Fibroblast of peridontal ligament (primary cell): Measurements from ENCODE around the gene ARL5C.
A peak's percentile ranks its signal among the peaks of the same experiment; 100 is the strongest.
"Not testable (repeated sequence)": the region's sequence is repeated elsewhere in the genome, so short reads cannot be mapped to it uniquely, and the experiment has no call there.

Experiments
- DNase-seq: peaks from one replicate; pipeline ENCODE4 v3.0.0-alpha.2; 2010; ENCODE audit errors: extremely low read depth

ARL5C gene

DNA sequence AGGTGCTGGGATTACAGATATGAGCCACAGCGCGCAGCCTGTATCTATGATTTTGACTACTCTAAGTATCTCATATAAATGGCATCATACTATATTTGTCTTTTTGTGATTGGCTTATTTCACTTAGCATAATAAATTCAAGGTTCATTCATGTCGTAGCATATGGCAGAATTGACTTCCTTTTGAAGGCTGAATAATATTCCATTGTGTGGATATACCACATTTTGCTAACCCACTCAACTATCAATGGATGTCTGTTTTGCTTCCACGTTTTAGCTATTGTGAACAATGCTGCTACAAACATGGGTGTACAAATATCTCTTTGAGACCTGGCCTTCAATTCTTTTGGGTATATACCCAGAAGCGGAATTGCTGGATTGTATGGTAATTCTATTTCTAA lies 24.7 kb downstream of the ARL5C start:
- no peak for DNase-seq

DNA sequence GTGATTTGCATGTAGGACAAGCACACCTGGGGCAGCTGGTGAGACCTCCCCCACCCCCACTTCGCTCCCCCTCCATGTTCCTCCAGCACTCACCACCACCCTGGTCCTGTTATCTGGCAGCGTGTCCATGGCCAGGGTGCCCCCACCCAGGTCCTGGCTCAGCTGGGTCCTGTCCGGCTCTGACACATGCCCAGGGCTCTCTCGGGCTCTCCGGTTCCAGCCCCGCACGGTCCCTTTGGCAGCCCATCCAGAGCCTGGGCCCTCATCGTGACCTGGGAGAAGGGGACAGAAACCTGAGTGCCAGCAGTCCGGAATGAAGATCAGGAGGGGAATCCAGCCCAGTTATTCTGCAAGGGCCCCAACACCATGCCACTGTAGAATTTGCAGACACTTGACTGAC lies 26.4 kb downstream of the ARL5C start:
- no peak for DNase-seq

DNA sequence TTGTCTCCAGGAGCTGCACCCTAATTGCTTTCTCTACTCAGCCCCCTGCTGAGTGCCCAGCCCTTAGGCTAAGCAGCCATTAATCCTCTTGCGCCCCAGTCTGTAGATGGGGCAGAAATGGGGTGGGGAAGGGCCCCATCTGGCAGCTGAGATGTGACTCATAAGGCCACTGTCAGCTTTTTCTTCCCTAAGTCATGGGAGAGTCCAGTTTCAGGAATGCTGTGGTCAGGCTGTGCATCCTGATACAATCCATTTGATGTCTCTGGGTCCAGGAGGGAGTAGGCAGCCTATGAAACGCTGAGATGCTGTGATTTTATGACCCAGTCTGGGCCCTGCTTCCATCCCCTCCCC lies 26.8 kb downstream of the ARL5C start:
- peak; percentile 76 for DNase-seq

DNA sequence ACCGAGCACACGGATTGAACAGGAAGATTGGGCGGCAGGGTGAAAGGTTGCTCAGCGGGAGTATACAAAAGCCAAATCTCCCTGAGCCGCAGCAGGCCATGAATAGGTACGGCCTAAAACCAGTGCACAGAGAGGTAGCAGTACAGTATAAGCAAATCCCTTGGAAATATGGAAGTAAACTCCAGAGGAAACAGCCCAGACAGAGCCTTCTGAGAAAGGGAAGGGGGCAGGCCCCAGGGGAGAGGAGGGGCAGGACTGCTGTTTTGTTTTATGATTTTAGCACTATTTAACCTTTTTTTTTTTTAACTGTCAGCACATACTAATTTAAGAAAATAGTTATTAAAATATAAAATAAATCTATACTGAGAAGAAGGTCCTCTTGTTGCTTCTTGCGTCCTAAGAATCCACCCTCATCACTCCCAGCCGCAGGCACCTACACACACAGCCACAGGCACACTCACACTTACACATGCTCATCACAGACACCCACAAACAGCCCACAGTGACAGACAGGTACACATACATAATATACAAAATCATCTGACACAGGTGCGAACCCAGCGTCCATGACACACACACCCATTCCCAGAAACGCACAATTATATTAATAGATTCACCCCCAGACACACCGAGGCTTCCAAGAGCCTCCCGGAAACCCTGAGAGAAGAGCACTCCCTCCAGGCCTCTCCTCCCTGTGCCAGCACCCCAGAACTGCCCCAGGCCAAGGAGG lies 27.4 kb downstream of the ARL5C start:
- DNase-seq: no peak

DNA sequence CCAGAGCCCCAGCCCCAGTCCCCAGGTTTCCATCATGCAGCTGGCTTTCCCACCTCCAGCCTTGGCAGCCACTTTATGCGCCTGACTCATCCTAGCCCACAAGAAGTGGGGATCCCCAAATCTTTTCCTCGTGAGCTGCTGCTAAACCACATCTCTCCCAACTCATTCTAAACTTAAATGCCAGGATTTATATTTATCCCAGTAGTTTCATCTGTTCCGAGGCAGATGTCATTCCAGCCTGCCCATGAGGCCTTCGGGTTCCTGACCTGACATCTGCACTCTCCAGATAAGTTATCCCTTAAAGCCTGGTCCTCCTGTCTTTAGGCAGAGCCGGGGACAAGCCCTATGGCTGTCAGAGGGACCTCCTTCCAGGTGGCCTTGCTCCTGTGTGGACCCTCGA lies 31.1 kb downstream of the ARL5C start:
- DNase-seq: peak; percentile 71

DNA sequence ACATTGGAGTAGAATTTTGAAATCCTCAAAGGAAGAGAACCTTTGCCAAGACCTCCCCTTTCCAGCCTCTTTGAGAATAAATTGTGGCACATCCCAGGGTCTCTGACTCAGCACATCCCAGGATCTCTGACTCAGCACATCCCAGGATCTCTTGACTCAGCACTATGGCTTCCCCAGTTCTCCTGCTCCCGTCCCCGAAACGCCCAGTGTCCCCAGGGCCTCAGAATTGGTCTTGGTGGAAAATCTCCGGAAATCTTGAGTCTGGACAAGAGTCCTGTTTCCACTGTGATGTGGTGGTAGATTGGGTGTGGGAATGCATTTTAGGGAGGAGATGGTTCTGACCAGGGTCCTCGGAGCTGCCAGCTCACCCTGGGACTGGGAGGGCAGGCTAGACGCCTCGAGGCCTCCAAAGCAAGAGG lies 33.8 kb downstream of the ARL5C start:
- peak; percentile 96 for DNase-seq

DNA sequence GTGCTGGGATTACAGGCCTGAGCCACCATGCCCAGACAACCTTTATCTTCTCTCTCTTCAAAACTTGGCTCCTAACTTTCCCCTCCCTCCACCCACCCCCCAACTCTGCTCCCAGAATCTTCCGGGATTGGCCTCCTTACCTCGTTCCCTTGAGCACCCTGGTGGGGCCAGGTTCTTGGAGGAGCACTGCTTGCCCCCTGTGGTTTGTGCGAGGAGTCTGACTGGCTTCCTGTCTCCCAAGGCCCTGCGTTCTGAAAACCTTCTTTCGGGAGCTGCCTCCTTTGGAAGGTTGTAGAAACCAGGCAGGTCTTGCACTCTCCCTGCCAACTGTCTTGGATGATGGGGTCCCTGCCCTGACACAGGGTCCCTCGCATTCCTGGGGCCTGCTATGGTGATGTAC lies 34.3 kb downstream of the ARL5C start:
- no peak for DNase-seq

DNA sequence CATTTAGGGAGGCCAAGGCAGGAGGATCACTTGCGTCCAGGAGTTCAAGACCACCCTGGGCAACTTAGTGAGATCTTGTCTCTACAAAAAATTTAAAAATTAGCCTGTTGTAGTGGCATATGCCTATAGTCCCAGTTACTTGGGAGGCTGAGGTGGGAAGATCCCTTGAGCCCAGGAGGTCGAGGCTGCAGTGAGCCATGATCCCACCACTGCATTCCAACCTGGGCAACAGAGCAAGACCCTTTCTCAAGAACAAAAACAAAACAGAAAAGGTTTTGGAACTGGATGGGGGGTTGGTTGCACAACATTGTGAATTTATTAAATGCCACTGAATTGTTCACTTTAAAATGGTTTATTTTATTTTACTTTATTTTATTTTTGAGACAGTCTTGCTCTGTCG lies 35.8 kb downstream of the ARL5C start:
- DNase-seq: no peak

DNA sequence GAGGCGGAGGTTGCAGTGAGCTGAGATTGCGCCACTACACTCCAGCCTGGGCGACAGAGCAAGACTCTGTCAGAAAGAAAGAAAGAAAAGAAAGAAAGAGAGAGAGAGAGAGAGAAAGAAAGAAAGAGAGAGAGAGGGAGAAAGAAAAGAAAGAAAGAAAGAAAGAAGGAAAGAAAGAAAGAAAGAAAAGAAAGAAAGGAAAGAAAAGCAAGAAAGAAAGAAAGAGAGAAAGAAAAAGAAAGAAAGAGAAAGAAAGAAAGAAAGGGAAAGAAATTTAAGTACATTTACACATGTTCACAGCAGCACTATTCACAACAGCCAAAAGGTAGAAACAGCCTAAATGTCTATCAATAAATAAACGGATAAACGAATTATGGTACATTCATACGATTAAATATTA lies 36.4 kb downstream of the ARL5C start:
- DNase-seq: not testable (repeated sequence)

DNA sequence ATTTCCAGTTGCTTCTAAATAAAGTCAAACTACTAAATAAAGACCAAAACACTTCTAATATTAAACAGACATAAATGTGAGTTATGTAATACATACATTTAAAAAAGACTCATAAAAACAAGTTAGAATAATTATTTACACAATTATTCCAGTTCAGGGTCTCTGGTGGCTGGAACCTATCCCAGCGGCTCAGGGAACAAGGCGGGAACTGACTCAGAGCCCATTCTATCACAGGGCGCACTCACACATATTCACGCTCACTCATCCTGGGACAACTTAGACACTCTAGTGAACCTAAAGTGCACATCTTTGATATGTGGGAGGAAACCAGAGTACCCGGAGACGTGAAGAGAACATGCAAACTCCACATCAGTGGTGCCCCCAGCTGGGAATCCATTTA lies 39.5 kb downstream of the ARL5C start:
- DNase-seq: no peak

DNA sequence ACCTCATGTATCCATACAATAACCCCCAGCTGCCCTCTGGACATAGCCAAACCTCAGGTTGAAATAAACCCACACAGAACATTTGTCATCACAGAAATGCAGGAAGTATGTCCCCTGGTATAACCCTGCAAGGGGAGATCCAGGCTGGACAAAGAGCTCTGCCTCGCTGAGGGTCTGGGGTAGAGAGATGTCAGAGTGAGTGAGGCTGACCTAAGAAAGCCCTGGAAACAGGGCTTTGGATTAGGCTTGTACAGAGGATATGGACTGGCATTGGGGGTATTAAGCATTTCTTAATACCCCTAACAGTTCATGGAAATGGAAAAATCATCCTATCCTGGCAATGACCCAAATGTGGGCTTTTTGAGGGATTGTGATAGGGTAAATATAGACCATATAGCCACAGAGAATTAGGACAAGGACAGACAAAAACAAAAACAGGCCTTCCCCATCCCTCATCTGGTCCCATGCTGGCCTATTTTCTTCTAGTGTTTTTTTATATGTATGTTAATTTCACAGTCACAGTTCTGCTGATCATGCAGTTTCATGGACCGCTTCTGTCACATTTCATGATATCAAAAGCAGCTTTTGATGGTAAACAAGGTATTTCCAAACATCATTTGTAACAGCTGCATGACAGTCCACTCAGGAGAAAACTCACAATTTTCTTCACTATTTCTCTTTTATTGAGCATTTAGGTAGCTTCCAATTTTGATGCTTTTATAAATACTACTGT lies 40.7 kb downstream of the ARL5C start:
- DNase-seq: no peak

DNA sequence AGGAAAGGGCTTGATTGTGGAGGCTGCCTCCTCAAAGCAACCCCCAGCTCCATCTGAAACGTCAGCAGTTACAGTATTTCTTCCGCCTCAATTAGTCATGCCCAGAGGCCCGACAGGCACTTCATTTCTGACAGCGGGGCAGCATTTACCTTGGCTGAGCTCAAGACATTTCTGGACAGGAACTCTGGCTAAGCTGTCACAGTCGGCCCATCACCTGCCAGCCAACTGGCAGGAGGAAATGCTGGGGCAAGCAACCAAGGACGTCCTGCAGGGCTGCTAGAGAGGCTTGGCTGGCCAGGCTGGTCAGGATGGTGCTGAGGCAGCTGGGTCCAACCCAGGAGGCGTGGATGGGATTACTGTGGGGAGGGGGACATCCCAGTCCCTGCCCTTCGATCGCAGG lies 42.3 kb downstream of the ARL5C start:
- DNase-seq: no peak

DNA sequence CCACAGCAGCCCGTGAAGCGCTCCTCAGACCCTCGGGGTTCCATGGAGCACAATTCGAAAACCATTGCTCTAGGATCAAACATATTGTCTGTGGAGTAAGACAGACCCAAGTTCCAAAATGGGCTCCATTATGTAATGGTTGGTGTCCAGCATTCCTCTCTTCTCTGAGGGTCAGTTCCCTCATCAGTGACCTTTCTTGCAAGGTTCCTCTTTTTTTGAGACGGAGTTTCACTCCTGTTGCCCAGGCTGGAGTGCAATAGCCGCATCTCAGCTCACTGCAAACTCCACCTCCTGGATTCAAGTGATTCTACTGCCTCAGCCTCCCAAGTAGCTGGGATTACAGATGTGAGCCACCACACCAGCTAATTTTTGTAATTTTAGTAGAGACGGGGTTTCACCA lies 43.0 kb downstream of the ARL5C start:
- no peak for DNase-seq

DNA sequence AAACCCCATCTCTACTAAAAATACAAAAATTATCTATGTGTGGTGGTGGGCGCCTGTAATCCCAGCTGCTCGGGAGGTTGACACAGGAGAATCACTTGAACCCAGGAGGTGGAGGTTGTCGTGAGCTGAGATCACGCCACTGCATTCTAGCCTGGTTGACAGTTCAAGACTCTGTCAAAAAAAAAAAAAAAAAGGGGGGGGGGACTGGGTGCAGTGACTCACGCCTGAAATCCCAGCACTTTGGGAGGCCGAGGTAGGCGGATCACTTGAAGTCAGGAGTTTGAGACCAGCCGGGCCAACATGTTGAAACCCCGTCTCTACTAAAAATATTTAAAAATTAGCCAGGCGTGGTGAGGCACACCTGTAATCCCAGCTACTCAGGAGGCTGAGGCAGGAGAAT lies 44.0 kb downstream of the ARL5C start:
- DNase-seq: not testable (repeated sequence)

DNA sequence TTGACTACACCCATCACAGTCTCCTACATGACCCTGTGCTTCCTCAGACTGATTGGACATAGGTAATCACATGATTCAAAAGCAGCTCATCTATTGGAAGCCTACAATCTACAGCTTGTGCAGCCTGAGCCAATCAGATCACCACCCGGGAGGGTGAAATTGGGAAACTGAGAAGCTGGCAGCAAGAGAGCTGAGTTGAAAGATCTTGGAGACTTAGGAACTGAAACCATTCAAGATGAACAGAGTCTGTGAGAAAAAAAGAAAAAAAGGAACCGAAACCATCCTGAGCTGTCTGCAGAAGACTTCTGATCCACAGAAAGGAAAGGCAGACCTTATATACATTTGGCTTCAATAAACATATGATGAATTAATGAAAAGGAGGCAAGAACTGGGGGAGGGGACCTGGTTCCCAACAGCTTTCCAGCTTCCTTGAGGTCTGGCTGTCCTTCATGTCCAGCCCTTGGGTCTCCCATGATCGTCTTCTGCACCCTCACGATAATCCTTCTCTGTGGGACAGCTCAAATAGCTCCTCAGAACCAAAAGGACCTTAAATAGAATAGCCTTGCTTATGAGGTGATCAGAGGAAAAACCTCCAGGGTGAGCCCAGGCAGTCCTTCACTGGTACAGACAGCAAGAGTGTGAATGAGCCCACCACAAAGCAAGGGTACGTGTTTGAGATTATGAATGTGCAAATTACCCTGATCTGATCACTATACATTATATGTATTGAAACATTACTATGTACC lies 47.1 kb downstream of the ARL5C start:
- no peak for DNase-seq

DNA sequence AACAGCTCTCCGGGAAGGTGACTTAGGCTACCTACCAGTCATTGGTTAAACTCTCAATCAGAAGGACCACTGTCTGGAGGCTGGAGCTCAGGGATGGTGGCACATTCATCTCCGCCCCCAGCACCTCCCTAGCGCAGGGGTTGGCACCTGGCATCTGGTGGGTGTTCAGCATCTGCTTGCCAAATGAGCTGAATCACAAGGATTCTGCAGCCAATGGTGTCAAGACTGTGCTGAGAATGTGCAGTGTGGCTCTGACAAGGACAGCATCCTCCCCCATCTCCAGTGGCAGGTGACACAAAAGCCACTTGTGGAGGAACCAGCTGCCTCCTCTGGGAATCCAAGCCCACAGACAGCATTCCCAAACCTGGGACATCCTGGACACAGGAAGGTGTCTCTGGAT lies 49.7 kb downstream of the ARL5C start:
- no peak for DNase-seq

DNA sequence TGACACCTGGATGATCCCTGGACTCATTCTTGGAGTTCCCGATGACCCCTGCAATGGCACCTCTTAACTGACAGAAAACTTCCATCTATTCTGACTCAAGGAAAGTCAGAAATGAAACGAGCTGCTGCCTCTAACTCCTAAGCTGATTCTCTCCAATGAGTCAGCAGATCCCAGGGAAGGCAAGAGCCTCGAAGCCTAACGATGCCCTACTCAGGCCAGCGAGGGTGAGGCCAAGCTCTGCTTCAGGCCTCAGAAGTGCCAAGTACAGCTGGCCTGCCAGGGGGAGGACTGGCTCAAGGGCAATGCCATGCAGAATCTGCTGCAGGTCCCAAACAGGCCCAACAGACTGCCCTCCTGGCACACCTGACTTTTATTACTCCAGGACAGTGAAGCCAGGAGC lies 50.8 kb downstream of the ARL5C start:
- peak; percentile 71 for DNase-seq

DNA sequence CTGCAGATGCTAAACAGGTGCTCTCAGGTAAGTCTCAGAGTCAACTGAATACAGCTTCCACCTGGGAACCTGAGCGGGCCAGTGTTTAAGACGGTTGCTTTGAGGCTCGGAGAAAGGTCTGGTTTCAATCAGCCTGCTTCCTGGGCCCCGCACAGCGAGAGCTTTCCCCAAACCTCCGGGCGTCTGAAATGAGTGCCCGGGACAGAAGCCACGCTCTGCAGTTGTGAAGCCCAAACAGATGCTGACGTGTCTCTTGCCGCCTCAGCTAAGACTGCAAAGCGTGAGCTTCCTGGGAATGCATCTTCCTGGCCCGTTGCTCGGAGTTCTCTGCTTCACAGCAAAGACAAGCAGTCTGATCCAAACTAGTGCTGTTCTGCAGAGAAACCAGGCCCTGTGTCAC lies 51.2 kb downstream of the ARL5C start:
- peak; percentile 62 for DNase-seq

DNA sequence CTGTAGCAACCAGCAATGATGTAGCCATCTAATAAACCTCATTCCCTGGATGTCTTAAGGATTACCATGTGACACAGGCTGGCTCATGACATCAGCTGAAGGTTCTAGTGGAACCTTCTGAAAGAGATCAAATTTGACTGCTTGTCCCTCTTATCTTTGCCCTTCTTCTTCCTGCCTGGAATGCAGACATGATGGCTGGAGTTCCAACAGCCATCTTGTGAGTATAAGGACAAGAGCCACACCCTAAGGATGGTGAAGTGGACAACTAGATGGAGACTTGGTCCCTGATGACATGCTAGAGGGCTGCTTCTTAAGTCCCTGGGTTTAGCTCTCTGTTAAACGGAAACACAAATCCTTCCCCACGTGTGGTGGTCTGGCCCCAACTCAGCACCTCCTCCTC lies 52.1 kb downstream of the ARL5C start:
- DNase-seq: no peak

DNA sequence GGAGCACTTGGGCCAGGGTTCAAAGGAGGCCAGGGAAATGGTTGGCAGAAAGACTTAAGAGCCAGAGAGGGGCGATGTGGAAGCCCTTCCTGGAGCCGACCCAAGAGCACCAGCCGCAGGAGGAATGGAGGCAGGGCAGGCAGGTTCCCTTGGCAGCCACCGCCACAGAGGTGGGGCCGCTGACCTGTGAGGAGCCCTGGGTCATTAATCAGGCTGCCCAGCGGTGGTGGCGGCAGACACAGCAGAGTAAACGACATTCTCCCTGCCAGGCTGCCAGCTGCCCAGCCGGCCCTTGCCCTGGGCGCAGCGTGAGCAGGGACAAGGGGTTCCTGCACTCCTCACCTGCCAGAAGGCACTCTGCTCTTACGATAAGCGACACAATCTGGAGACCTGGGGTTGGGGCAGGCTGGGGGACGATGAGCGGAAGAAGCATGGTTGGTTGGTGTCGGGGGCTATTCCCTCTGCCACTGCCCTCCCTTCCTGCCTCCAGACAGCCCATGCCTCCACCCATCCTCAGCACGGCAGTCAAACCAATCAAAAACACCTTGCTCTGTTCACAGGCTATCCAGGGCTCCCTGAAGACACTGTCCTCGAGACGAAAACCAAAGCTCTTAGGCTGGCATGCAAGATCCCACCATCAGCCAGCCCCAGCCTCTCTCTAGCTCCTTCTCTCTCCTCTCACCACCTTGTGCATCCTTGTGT lies 55.4 kb downstream of the ARL5C start:
- no peak for DNase-seq

DNA sequence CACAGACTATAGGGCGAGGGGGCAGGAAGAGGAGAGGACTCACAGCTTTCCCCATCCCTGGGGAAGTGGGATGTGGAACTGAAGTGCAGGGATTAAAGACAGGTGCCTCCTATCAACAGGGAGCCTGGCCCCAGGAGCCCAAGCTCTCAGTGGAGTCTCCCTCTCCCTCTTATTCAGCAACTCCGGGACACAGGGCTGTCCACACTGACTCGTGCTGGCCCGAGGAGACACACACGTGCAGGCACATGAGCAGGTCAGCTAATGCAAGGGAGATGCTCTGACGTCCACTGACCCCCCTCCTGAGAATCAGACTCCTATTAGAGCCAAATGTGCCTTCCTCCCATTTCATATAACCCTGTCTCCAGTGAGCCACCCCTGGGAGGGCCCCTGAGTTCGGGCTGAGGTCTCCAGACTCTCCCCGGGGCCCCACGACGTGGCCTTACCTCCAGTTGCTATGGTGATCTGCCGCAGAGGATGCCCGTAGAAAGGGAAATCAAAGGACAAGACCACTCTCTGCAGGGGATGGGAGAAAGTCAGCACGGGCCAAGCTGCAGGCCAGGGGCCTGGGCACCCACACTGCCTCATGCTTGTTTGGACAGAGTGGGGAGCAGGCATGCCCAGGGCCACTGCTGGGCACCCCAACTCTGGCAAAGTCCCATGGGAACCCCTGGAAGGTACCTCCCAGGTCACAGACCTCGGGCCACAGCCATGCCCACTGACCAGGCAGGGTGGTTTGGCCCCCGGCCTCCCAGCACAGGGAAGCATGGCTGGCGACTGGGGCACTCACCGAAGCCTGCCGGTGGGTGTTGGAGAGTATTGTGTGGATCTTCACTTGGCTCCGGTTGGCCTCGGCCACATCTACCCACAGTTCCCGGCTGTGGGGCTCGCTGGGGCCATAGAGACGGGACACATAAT lies 57.2 kb downstream of the ARL5C start:
- no peak for DNase-seq
